ENCODE data around the gene NAPB. TPM values are rescaled to one million over a fixed set of nuclear protein-coding genes. Genes with fewer than 3 reads are reported as not detected.
A peak's percentile ranks its signal among the peaks of the same experiment; 100 is the strongest.

Gene NAPB
- total RNA-seq, 2 donors from 2014 or later, result 12.4 to 16.6 TPM

DNA sequence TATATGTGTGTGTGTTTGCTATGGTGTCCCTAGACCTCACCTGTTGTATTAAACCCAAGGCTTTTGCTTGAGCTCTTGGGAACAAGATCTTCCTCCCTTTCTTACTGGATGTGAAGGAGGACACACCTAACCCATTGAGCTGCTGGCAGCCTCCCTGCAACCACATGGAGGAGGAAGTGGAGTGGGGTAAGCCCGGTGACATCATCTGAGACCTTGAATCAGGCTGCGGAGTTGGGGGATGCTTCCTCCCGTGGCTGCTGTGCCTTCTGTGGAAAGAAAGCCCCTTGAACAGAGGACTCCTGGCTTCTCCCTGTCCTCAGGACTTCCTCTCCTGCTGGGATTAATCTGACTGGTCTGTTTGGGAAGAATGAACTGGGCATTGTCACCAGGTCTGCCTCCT lies 28.1 kb upstream of the NAPB start:
- DNase-seq (ENCODE audit: low spot score) (no peak), ATAC-seq (peak in 1 of 2 donors; percentile 65)
- no peak overlapping the region for H3K4me3 Mint-ChIP-seq
- H3K27ac Mint-ChIP-seq, result no peak overlapping the region
- no peaks in the 10 kb centered on the region for H3K36me3 Mint-ChIP-seq
- H3K9me3 Mint-ChIP-seq, result no peaks in the 10 kb centered on the region
- H3K4me1 Mint-ChIP-seq (ENCODE audit: low read depth in 2 of 2), result peaks cover 0 to 17% of the 10 kb centered on the region in 2 donors
- no peaks in the 10 kb centered on the region for H3K27me3 Mint-ChIP-seq

DNA sequence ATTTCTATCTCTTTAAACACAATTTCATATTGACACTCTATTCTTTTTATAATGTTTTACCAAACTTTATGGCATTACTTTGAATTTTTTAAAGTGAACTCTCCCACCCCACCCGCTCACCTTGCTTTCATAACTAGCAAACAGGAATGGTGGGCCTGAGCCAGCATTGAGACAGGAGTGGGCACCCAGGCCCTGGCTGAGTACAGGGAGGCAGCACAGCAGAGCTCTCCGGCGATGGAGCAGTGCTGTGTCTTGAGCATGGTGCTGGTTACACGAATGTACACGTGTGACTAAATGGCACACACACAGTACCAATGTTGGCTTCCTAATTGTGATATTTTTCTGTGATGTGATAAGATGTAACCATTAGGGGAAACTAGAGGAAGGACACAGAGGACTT lies 26.9 kb upstream of the NAPB start:
- H3K27me3 Mint-ChIP-seq, result no peaks in the 10 kb centered on the region
- no peaks in the 10 kb centered on the region for H3K36me3 Mint-ChIP-seq
- no peak overlapping the region for H3K27ac Mint-ChIP-seq
- H3K4me3 Mint-ChIP-seq, result no peak overlapping the region
- no peak for ATAC-seq
- DNase-seq (ENCODE audit: low spot score), result no peak
- H3K9me3 Mint-ChIP-seq, result no peaks in the 10 kb centered on the region
- peaks cover 0 to 17% of the 10 kb centered on the region in 2 donors for H3K4me1 Mint-ChIP-seq (ENCODE audit: low read depth in 2 of 2)

DNA sequence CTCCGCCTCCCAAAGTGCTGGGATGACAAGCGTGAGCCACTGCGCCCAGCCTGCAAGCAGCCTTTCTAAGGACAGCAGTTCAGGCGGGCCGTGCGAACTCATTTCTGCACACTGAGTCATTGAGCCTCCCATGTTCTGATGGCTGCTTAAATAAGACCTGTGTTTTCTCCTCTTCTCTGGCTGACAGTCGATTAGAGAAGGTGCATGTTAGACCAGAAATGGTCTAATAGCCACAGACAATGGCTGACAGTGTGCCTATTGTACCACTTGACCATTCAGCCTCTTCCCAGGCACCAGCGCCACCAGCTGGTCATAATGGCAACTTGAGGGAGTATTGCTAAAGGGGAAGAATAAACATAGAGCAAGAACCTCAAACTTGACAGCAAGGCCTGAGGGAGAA lies 25.2 kb upstream of the NAPB start:
- Mint-ChIP-seq H3K27ac (peak overlapping the region in 1 of 2 donors; percentile 74), H3K4me1 (ENCODE audit: low read depth in 2 of 2) (peaks cover 0 to 20% of the 10 kb centered on the region in 2 donors), H3K4me3 (no peak overlapping the region), H3K27me3 (no peaks in the 10 kb centered on the region), H3K9me3 (no peaks in the 10 kb centered on the region), H3K36me3 (no peaks in the 10 kb centered on the region)
- DNase-seq (ENCODE audit: low spot score) (no peak), ATAC-seq (no peak)

DNA sequence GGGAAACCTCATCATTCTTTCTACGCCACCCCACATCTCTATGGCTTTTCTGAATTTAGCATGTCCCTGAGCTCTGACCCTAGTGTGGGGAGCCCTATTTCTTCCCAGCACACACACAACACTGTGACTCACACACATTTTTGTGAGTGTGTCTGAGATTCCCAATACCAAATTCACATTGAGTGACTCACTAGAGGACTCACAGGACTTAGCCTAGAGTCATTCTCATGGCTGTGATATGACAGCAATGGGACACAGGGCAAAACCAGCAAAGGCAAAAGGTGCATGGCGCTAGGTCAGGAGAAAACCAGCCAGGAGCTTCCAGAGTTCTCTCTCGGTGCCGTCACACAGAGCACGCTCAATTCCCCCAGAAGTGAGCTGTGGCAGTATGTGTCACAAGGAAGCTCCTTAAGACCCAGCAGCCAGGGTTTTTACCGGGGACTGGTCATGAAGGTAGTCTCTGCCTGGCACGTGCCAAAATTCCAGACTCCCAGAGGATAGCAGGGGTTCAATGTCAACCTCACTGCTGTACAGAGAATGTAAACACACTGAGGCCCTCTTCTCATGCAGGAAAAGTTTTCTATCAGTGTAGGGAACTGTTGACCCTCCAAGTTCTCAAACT lies 24.4 kb upstream of the NAPB start:
- no peak for ATAC-seq
- Mint-ChIP-seq H3K9me3 (no peaks in the 10 kb centered on the region), H3K4me1 (ENCODE audit: low read depth in 2 of 2) (peaks cover 0 to 16% of the 10 kb centered on the region in 2 donors), H3K4me3 (no peak overlapping the region), H3K27ac (no peak overlapping the region), H3K36me3 (no peaks in the 10 kb centered on the region), H3K27me3 (no peaks in the 10 kb centered on the region)
- DNase-seq (ENCODE audit: low spot score), result no peak

DNA sequence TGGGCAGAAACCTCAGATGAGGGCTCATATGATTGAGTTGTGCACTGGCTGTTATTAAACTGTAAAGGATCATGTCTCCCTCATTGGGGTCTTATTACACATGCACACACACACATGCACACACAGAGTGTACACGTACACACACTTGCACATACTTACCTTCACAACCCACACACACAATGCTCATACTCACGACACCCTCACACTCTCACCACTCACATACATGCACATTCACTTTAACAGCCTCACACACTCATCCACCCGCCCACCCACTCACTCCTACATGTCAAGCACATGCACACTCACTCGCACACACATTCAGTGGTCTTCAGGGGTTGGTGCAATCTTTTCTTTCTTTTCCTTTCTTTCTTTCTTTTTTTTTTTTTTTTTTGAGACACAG lies 23.6 kb upstream of the NAPB start:
- H3K27ac Mint-ChIP-seq, result no peak overlapping the region
- no peak for ATAC-seq

DNA sequence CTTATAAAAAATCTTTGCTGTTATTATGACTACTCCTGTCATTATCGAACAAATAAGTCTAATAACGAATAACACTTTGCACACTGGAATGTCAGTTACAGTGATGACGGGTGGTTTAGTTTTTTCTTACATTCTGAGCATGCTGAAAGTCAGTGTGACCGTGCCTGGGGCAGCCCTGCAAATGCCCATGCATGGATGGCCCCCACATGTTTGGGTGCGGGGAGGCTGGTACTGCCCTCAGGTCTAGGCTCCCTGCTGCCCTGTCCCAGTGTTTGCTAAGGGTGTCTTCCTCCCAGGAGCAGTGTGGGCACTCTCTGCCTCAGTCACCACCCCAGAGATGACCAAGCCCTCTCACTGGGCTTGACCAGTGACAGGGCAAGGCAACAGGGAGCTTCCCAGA lies 21.1 kb upstream of the NAPB start:
- ATAC-seq, result no peak
- peaks cover 0 to 7% of the 10 kb centered on the region in 2 donors for H3K4me1 Mint-ChIP-seq (ENCODE audit: low read depth in 2 of 2)
- no peak for DNase-seq (ENCODE audit: low spot score)
- H3K36me3 Mint-ChIP-seq, result no peaks in the 10 kb centered on the region
- H3K4me3 Mint-ChIP-seq, result no peak overlapping the region
- no peaks in the 10 kb centered on the region for H3K9me3 Mint-ChIP-seq
- H3K27ac Mint-ChIP-seq, result no peak overlapping the region
- H3K27me3 Mint-ChIP-seq, result peaks cover 0 to 2% of the 10 kb centered on the region in 2 donors

More for the DNA sequence above, 23.6 kb upstream of the NAPB start:
- Mint-ChIP-seq H3K4me3 (no peak overlapping the region), H3K4me1 (ENCODE audit: low read depth in 2 of 2) (peaks cover 0 to 14% of the 10 kb centered on the region in 2 donors), H3K27me3 (no peaks in the 10 kb centered on the region), H3K9me3 (no peaks in the 10 kb centered on the region), H3K36me3 (no peaks in the 10 kb centered on the region)
- DNase-seq (ENCODE audit: low spot score), result no peak

DNA sequence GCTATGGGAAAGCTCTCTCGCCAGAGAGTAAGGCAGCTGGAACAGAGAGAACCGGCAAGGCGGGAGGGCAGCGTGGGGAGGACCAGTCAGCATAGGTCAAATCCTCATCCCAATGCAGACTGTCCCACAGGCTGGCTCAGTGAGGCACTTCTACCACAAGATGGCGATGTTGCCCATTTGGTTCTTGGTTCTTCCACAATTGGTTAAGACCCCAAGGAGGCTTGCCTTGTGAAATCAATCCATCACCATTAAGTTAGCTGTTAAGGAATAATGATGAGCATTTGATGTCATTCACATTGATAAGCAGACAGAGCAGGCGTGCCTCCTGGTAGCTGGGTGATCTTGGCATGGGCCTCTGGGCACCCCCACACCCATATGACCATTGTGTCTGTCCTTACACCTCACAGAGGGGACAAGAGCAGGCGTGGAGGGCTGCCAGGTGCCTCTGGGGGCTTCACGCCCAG lies 20.6 kb upstream of the NAPB start:
- Mint-ChIP-seq H3K27ac (no peak overlapping the region), H3K4me3 (no peak overlapping the region), H3K36me3 (no peaks in the 10 kb centered on the region), H3K9me3 (no peaks in the 10 kb centered on the region), H3K4me1 (ENCODE audit: low read depth in 2 of 2) (peaks cover 0 to 7% of the 10 kb centered on the region in 2 donors), H3K27me3 (peaks cover 0 to 2% of the 10 kb centered on the region in 2 donors)
- DNase-seq (ENCODE audit: low spot score) (no peak), ATAC-seq (peak; percentile 74 to 87)

DNA sequence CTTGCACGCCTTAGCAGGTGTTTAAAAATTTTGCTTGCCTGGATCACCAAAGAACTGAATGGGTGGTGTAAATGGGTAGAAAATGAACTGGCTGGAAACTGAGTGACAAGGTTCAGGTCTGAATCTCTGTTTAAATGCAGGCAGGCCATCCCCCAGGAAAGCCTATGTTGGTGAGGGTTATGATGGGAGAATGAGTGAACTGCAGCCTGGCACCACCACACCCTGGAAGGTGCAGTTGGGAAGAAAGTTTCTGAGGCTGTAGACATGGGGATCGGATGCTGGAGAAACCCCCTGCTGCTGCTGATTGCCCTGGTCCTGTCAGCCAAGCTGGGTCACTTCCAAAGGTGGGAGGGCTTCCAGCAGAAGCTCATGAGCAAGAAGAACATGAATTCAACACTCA lies 18.7 kb upstream of the NAPB start:
- ATAC-seq (no peak), DNase-seq (ENCODE audit: low spot score) (no peak)
- H3K27me3 Mint-ChIP-seq, result peaks cover 2 to 5% of the 10 kb centered on the region in 2 donors
- H3K9me3 Mint-ChIP-seq, result no peaks in the 10 kb centered on the region
- peaks cover 0 to 3% of the 10 kb centered on the region in 2 donors for H3K4me1 Mint-ChIP-seq (ENCODE audit: low read depth in 2 of 2)
- no peak overlapping the region for H3K4me3 Mint-ChIP-seq
- H3K27ac Mint-ChIP-seq, result no peak overlapping the region
- no peaks in the 10 kb centered on the region for H3K36me3 Mint-ChIP-seq

DNA sequence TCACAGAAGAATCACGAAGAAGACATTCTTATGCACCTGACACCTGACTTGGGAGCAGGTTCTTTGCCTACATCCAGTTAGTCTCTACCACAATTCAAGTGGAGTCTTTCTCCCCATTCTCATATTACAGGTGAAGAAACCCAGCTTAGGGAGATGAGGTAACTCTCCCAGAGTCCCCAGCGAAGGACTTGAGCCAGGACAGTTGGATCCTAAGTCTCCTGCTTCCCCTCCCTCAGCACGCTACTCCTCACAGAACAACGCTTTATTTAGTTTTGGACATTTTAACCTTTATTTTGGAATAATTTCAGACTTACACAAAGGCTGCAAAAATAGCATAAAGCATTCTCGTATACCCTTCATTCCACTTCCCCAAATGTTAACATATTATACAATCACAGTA lies 17.4 kb upstream of the NAPB start:
- Mint-ChIP-seq H3K27ac (no peak overlapping the region), H3K4me1 (ENCODE audit: low read depth in 2 of 2) (peaks cover 0 to 3% of the 10 kb centered on the region in 2 donors), H3K27me3 (peaks cover 2 to 8% of the 10 kb centered on the region in 2 donors), H3K36me3 (no peaks in the 10 kb centered on the region), H3K4me3 (no peak overlapping the region), H3K9me3 (no peaks in the 10 kb centered on the region)
- no peak for ATAC-seq
- no peak for DNase-seq (ENCODE audit: low spot score)

DNA sequence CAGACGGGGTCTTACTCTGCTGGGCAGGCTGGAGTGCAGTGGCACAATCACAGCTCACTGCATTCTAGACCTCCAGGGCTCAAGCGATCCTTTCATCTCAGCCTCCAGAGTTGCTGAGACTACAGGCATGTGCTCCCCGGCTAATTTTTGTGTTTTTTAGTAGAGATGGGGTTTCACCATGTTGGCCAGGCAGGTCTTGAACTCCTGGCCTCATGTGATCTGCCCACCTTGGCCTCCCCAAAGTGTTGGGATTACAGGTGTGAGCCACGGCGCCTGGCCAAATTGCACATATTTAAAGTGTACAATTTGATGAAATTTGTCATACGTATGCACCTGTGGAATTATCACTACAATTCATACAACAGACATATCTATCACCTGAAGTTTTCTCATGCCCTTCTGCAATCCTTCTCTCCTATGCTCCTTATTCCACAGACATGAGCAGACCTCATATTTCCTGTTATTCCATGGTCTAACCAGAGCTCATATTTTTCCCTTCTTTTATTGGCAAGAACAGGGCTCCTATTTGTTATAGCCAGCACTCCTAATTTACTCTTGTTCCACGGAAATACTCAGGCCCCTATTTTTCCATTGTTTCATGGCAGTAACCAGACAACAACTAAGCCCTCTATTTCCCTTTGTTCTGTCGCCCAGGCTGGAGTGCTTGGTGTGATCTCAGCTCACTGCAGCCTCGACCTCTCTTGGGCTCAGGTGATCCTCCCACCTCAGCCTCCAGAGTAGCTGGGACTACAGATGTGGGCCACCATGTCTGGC lies 16.0 kb upstream of the NAPB start:
- Mint-ChIP-seq H3K4me1 (ENCODE audit: low read depth in 2 of 2) (peaks cover 0 to 3% of the 10 kb centered on the region in 2 donors), H3K9me3 (no peaks in the 10 kb centered on the region), H3K4me3 (no peak overlapping the region), H3K27me3 (peaks cover 2 to 8% of the 10 kb centered on the region in 2 donors), H3K27ac (no peak overlapping the region), H3K36me3 (no peaks in the 10 kb centered on the region)
- ATAC-seq (no peak), DNase-seq (ENCODE audit: low spot score) (no peak)

DNA sequence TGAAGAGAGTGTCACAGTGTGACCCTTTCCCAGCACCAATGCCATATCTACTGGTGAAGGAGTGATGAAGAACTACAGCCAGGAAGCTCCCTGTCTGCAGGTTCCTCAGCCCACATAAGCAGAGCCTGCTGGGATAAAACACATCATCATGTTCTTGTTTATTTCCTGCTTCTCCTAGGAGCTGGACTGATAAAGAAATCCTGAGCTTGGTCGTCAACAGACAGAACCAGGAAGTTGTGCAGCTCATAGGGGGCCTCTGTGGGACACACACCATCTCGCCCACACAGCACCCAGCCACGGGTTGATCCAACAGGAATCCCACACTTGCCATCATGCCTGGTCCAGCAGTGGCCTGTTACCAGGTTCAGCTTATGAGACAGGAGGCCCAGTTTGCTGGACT lies 15.4 kb upstream of the NAPB start:
- H3K36me3 Mint-ChIP-seq, result no peaks in the 10 kb centered on the region

DNA sequence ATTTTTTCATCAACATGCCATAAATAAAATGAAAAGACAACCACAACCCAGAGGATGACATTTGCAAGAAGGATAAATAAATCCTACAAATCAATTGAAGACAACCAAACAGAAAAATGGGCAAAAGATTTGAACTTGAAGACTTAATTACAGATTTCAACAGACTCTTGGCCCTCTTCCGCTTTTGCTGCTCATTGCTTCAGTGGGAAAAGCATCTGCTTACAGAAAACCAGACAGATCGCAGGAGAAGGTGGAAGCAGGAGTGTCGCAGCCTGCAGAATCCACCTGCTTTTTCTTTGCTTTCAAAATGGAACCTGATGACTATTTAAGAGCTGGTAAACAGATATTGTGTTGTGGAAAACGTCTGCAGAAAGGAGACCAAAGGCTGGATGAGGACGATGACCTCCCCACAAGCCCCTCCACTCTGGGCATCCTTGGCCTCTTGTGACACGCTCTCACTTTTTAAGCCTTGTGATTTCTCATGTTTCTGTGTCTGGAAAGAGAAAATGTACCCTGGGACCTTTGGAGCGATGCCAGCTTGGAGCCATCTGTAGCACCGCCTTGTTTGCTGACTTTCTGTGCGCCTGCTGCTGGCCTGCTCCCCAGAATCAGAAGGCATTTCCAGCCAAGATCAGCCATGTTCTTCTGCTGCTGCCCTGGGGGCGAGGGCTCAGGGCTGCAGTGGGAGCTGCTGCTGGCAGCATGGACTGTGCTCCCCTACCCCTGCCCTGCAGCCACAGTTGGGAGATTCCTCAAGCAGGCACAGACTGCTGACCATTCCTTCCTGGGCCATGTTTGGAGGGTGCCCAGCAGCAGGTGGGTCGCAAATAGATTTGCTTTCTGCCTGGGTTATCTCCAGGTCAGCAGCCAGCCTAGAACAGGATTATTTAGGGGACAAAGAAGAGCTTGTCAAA lies 14.6 kb upstream of the NAPB start:
- H3K9me3 Mint-ChIP-seq, result no peaks in the 10 kb centered on the region
- no peak for DNase-seq (ENCODE audit: low spot score)
- no peak overlapping the region for H3K27ac Mint-ChIP-seq
- H3K27me3 Mint-ChIP-seq, result peaks cover 2 to 8% of the 10 kb centered on the region in 2 donors
- no peak for ATAC-seq
- no peaks in the 10 kb centered on the region for H3K36me3 Mint-ChIP-seq
- no peak overlapping the region for H3K4me3 Mint-ChIP-seq
- H3K4me1 Mint-ChIP-seq (ENCODE audit: low read depth in 2 of 2), result no peaks in the 10 kb centered on the region

More for the DNA sequence above, 15.4 kb upstream of the NAPB start:
- peaks cover 2 to 8% of the 10 kb centered on the region in 2 donors for H3K27me3 Mint-ChIP-seq
- no peak overlapping the region for H3K27ac Mint-ChIP-seq
- H3K9me3 Mint-ChIP-seq, result no peaks in the 10 kb centered on the region
- DNase-seq (ENCODE audit: low spot score) (no peak), ATAC-seq (no peak)
- no peaks in the 10 kb centered on the region for H3K4me1 Mint-ChIP-seq (ENCODE audit: low read depth in 2 of 2)
- H3K4me3 Mint-ChIP-seq, result no peak overlapping the region

DNA sequence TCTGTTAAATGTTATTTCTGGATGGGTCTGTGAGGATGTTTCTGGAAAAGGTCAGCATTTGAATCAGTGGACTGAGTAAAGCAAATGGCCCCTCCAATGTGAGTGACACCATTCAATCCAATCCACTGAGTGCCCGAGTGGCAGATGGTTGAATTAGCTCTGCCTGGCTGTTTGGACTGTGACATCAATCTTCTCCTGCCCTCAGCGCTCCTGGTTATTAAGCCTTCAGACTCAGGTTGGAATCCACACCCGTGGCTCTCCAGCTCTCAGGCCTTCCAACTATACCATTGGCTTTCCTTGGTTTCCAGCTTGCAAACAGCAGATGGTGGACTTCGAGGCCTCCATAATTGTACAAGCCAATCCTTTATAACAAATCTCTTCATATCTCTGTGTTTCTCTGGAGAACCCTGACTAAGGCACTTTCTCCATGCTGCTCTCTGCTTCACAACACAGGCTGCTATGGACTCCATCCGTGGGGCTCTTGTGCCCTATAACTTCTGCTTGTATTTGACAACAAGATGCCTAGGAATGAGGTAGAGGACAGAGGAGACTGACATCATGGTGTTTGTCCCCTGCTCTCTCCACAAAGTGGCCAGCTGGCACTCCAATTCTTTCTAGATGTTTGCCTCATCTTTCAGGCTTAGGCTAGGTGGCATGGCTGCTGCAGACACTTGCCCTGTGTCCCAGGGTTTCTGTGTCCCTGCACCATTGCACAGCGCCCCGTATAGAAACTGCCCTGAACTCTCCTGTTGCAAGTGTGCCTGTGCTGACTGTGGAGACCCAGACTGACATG lies 13.4 kb upstream of the NAPB start:
- Mint-ChIP-seq H3K27ac (no peak overlapping the region), H3K9me3 (no peaks in the 10 kb centered on the region), H3K4me3 (no peak overlapping the region), H3K27me3 (peaks cover 2 to 8% of the 10 kb centered on the region in 2 donors), H3K4me1 (ENCODE audit: low read depth in 2 of 2) (no peaks in the 10 kb centered on the region), H3K36me3 (no peaks in the 10 kb centered on the region)
- no peak for ATAC-seq
- DNase-seq (ENCODE audit: low spot score), result no peak

Data from natural killer cell treated with Interleukin-12 subunit alpha and Interleukin-12 subunit beta and Interleukin-15 and Interleukin-18, amount 100 ng/mL, for 72 hours (primary cell).